IMR-90 (cell line): Measurements from ENCODE around the gene UBE2S. TPM values are rescaled to one million over a fixed set of nuclear protein-coding genes. Genes with fewer than 3 reads are reported as not detected.

ENCODE experiments used
- ATAC-seq: fragments of 200-7000 bp; cut with Tn5 transposase; 2 replicates; pipeline ENCODE4 v1.9.1; 2020; ENCODE audit warnings: low read depth, mild to moderate bottlenecking, moderate library complexity
- BruUV-seq: library from RNA; stranded (reverse); fragments of 400-500 nt; replicated peaks from 2 replicates; lab custom pipeline; 2021; lab: Mats Ljungman, UMichigan
- CTCF ChIA-PET: fragments of 300-600 bp; formaldehyde crosslinking; extraction: SDS; loops from one replicate; lab custom pipeline; 2021; ENCODE audit warnings: antibody characterized with exemption; lab: Yijun Ruan, JAX
- POLR2A ChIA-PET: fragments of 300-600 bp; sonication (Branson Sonifier 250); formaldehyde crosslinking; loops from one replicate; lab custom pipeline; 2022; ENCODE audit warnings: antibody characterized with exemption; ENCODE audit not compliant: unreplicated experiment; lab: Charles Lee
- DNase-seq: peaks from one replicate; pipeline ENCODE4 v3.0.0; 2013
- H2AFZ ChIP-seq: replicated peaks from 2 replicates; pipeline ENCODE3; 2013; ENCODE audit warnings: low read length, mild to moderate bottlenecking; ENCODE audit not compliant: poor library complexity
- H2AK5ac ChIP-seq: 2 replicates; pipeline ENCODE4 v1.6.1; 2013; ENCODE audit warnings: low read depth, low read length, inconsistent platforms
- H2AK9ac ChIP-seq: replicated peaks from 2 replicates; pipeline ENCODE3; 2013; ENCODE audit warnings: mild to moderate bottlenecking, low read depth, low read length, moderate library complexity; ENCODE audit not compliant: poor library complexity
- H2BK120ac ChIP-seq: 2 replicates; pipeline ENCODE4 v1.6.1; 2013; ENCODE audit warnings: low read depth, low read length, inconsistent platforms
- H2BK15ac ChIP-seq: 3 replicates; pipeline ENCODE4 v1.6.1; 2013; ENCODE audit warnings: low read depth, low read length, inconsistent platforms
- H2BK20ac ChIP-seq: 2 replicates; pipeline ENCODE4 v1.6.1; 2013; ENCODE audit warnings: low read depth, mild to moderate bottlenecking, inconsistent platforms, low read length, moderate library complexity
- H2BK5ac ChIP-seq: 2 replicates; pipeline ENCODE4 v1.6.1; 2013; ENCODE audit warnings: mild to moderate bottlenecking, low read depth, low read length, inconsistent platforms; ENCODE audit not compliant: poor library complexity, severe bottlenecking
- H3K14ac ChIP-seq: replicated peaks from 2 replicates; pipeline ENCODE4 v1.6.1; 2013; ENCODE audit warnings: low read depth, low read length, inconsistent platforms
- H3K18ac ChIP-seq: 2 replicates; pipeline ENCODE4 v1.6.1; 2013; ENCODE audit warnings: low read depth, low read length, control low read depth
- H3K23ac ChIP-seq: 2 replicates; pipeline ENCODE4 v1.6.1; 2013; ENCODE audit warnings: low read depth, low read length, inconsistent platforms
- H3K27ac ChIP-seq: 2 replicates; pipeline ENCODE4 v1.5.1; 2013; ENCODE audit warnings: mild to moderate bottlenecking, control low read depth, low read length; ENCODE audit not compliant: insufficient read depth
- H3K27me3 ChIP-seq: 2 replicates; pipeline ENCODE4 v1.6.1; 2013; ENCODE audit warnings: low read length; ENCODE audit not compliant: control insufficient read depth, insufficient read depth
- H3K36me3 ChIP-seq: 2 replicates; pipeline ENCODE4 v1.6.1; 2013; ENCODE audit warnings: low read length, mixed read lengths; ENCODE audit not compliant: control insufficient read depth, insufficient read depth
- H3K4ac ChIP-seq: 2 replicates; pipeline ENCODE4 v1.6.1; 2013; ENCODE audit warnings: low read depth, low read length, inconsistent platforms
- H3K4me1 ChIP-seq: 2 replicates; pipeline ENCODE4 v1.6.1; 2013; ENCODE audit warnings: low read length, mixed read lengths; ENCODE audit not compliant: control insufficient read depth, insufficient read depth
- H3K4me2 ChIP-seq: 2 replicates; pipeline ENCODE4 v1.6.1; 2013; ENCODE audit warnings: low read depth, mild to moderate bottlenecking, control low read depth, low read length, moderate library complexity
- H3K4me3 ChIP-seq: 2 replicates; pipeline ENCODE4 v1.5.1; 2013; ENCODE audit warnings: low read depth, mild to moderate bottlenecking, control low read depth, low read length, moderate library complexity; ENCODE audit not compliant: insufficient read depth
- H3K56ac ChIP-seq: 2 replicates; pipeline ENCODE4 v1.6.1; 2013; ENCODE audit warnings: low read length, inconsistent platforms; ENCODE audit not compliant: insufficient read depth; ENCODE audit errors: extremely low read depth
- H3K79me1 ChIP-seq, 2 experiments: 2 replicates each; pipeline ENCODE4 v1.6.1; 2013; ENCODE audit warnings: low read length in 2 of 2, inconsistent platforms in 1 of 2, low read depth in 1 of 2
- H3K9ac ChIP-seq: 2 replicates; pipeline ENCODE4 v1.6.1; 2013; ENCODE audit warnings: low read depth, low read length, control low read depth
- H3K9me1 ChIP-seq: 2 replicates; pipeline ENCODE4 v1.6.1; 2013; ENCODE audit warnings: low read length, inconsistent platforms; ENCODE audit not compliant: insufficient read depth
- H3K9me3 ChIP-seq: 2 replicates; pipeline ENCODE4 v1.6.1; 2013; ENCODE audit warnings: low read length; ENCODE audit not compliant: control insufficient read depth, insufficient read depth
- H4K20me1 ChIP-seq: 2 replicates; pipeline ENCODE4 v1.6.1; 2013; ENCODE audit warnings: low read length, inconsistent platforms; ENCODE audit not compliant: insufficient read depth
- H4K5ac ChIP-seq: 2 replicates; pipeline ENCODE4 v1.6.1; 2013; ENCODE audit warnings: mild to moderate bottlenecking, low read depth, low read length, control low read depth
- H4K8ac ChIP-seq, 2 experiments: 2 replicates each; pipeline ENCODE4 v1.6.1; 2013; ENCODE audit warnings: low read depth in 2 of 2, low read length in 2 of 2, control low read depth in 1 of 2, inconsistent platforms in 1 of 2
- H4K91ac ChIP-seq: 2 replicates; pipeline ENCODE4 v1.6.1; 2013; ENCODE audit warnings: low read depth, low read length, inconsistent platforms; ENCODE audit not compliant: insufficient read depth
- BHLHE40 ChIP-seq: fragments of 150-350 bp; IDR thresholded peaks from 2 replicates; pipeline ENCODE4 v1.6.1; 2016; ENCODE audit warnings: mild to moderate bottlenecking, low read depth, low read length
- CHD1 ChIP-seq: IDR thresholded peaks from 2 replicates; pipeline ENCODE4 v1.6.1; 2012; ENCODE audit warnings: low read depth, low read length, improper control_type of control experiment
- FOS ChIP-seq: fragments of 150-350 bp; IDR thresholded peaks from 2 replicates; pipeline ENCODE4 v1.6.1; 2016; ENCODE audit warnings: low read depth, low read length
- MAFK ChIP-seq: IDR thresholded peaks from 2 replicates; pipeline ENCODE4 v1.6.1; 2012; ENCODE audit warnings: low read depth, low read length, improper control_type of control experiment
- MAZ ChIP-seq: IDR thresholded peaks from 2 replicates; pipeline ENCODE4 v1.6.1; 2012; ENCODE audit warnings: low read depth, mild to moderate bottlenecking, low read length, improper control_type of control experiment, moderate library complexity, borderline replicate concordance
- MXI1 ChIP-seq: IDR thresholded peaks from 2 replicates; pipeline ENCODE4 v1.6.1; 2012; ENCODE audit warnings: low read depth, mild to moderate bottlenecking, low read length, moderate library complexity, borderline replicate concordance
- NFE2L2 ChIP-seq: fragments of 150-350 bp; IDR thresholded peaks from 2 replicates; pipeline ENCODE4 v1.6.1; 2016; ENCODE audit warnings: low read depth, mild to moderate bottlenecking, low read length
- POLR2A ChIP-seq: IDR thresholded peaks from 2 replicates; pipeline ENCODE4 v1.6.1; 2012; ENCODE audit warnings: mild to moderate bottlenecking, low read depth, low read length
- RAD21 ChIP-seq: IDR thresholded peaks from 2 replicates; pipeline ENCODE4 v1.6.1; 2012; ENCODE audit warnings: low read length, improper control_type of control experiment
- RCOR1 ChIP-seq: IDR thresholded peaks from 2 replicates; pipeline ENCODE4 v1.6.1; 2012; ENCODE audit warnings: mild to moderate bottlenecking, low read length, improper control_type of control experiment; ENCODE audit not compliant: insufficient replicate concordance
- RFX5 ChIP-seq: IDR thresholded peaks from 2 replicates; pipeline ENCODE4 v1.8.0; 2012; ENCODE audit warnings: low read depth, mild to moderate bottlenecking, low read length, moderate library complexity
- SMC3 ChIP-seq: fragments of 150-350 bp; IDR thresholded peaks from 2 replicates; pipeline ENCODE4 v1.6.1; 2016; ENCODE audit warnings: low read depth, mild to moderate bottlenecking, antibody characterized with exemption, low read length, moderate library complexity
- WGBS, 2 experiments: methylation state at CpG; one replicate each; pipeline versions ENCODE4 v1.1.5 to v1.1.7; 2013; ENCODE audit warnings: missing lambda C conversion rate in 2 of 2; ENCODE audit not compliant: insufficient read length in 1 of 2; ENCODE audit errors: extremely low coverage in 2 of 2; 5-methylcytosine and 5-hydroxymethylcytosine counted together
- dilution Hi-C: fragments of 300-500 bp; cut with HindIII; formaldehyde crosslinking; loops from one replicate; pipeline ENCODE4 v1.14.3; 2018; ENCODE audit warnings: low sequenced_read_pairs; ENCODE audit not compliant: unreplicated experiment
- in situ Hi-C: fragments of 300-500 bp; cut with MboI; formaldehyde crosslinking; loops from 3 replicates; pipeline ENCODE4 v1.14.3; 2019; ENCODE audit warnings: low sequenced_read_pairs, inconsistent platforms, mixed read lengths
- intact Hi-C: fragments of 100-400 bp; cut with micrococcal nuclease; formaldehyde crosslinking; loops from 2 replicates; pipeline ENCODE4 v1.10.0; 2022
- polyA plus RNA-seq, 3 experiments: library from polyadenylated mRNA; depleted of rRNA; stranded (reverse); fragments of >200 nt; gene quantifications; 2 replicates each; pipeline ENCODE4 v1.2.3, GENCODE V29; 2012; ENCODE audit warnings: low replicate concordance in 1 of 3
- total RNA-seq: library from RNA; depleted of rRNA; stranded (reverse); fragments of >200 nt; gene quantifications from 2 replicates; pipeline ENCODE4 v1.2.3, GENCODE V29; 2012
- TF ChIP-seq, protein P1 (sequence below): conservative IDR thresholded peaks from 2 replicates; pipeline ENCODE4 v1.5.1; 2012; ENCODE audit warnings: mild to moderate bottlenecking, low read depth, low read length, improper control_type of control experiment
- TF ChIP-seq, protein P2 (sequence below): fragments of 150-350 bp; IDR thresholded peaks from 2 replicates; pipeline ENCODE4 v1.6.1; 2017; ENCODE audit warnings: mild to moderate bottlenecking, antibody characterized with exemption, low read length, low read depth

The UBE2S gene
- total and polyA plus RNA-seq, 2 of the 4 experiments (the other 2 are of a cell fraction): 69.5 to 104 TPM

DNA sequence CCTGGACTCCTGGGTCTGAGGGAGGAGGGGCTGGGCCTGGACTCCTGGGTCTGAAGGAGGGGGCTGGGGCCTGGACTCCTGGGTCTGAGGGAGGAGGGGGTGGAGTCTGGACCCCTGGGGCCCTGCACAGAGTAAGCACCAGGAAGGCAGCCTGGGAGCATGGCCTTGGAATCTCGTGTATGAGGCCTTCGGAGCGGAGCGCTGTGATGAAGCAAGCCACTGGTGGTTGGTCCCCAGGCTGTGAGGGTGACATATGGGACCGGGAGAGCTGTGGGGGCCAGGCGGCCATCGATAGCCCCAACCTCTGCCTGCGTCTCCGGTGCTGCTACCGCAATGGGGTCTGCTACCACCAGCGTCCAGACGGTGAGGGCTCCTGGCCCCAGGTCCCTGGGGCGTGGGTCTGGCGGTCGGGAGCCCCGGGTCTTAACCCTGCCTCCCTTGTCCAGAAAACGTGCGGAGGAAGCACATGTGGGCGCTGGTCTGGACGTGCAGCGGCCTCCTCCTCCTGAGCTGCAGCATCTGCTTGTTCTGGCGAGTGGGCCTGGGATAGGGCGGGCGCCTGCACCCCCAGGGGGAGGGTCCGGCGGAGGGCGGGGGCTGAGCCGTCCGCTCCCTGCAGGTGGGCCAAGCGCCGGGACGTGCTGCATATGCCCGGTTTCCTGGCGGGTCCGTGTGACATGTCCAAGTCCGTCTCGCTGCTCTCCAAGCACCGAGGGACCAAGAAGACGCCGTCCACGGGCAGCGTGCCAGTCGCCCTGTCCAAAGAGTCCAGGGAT is 30.0 kb downstream of the UBE2S start:
- no TSS peak for BruUV-seq
- Histone ChIP-seq H4K20me1 (no peaks in the 10 kb centered on the region), H4K91ac (no peak overlapping the region; the same call in 1 of the 2 replicates), H3K27me3 (no peaks in the 10 kb centered on the region), H2AFZ (peak overlapping the region; percentile 58), H3K4me1 (peaks cover 22% of the 10 kb centered on the region), H3K36me3 (no peaks in the 10 kb centered on the region), H3K79me1 (peaks cover 1 to 10% of the 10 kb centered on the region in 2 experiments; a peak in 3 of 4 replicates), H3K9ac (no peak overlapping the region), H2BK15ac (no peak overlapping the region), H2BK5ac (no peak overlapping the region), H3K23ac (no peak overlapping the region), H3K14ac (no peak overlapping the region), H3K27ac (no peak overlapping the region; the same call in 1 of the 2 replicates), H3K56ac (no peak overlapping the region), H2BK120ac (no peak overlapping the region), H3K4me2 (no peak overlapping the region), H3K9me1 (peaks cover 5% of the 10 kb centered on the region; the same call in 1 of the 2 replicates), H4K8ac (no peak overlapping the region), H4K5ac (no peak overlapping the region), H3K18ac (no peak overlapping the region), H3K4me3 (no peak overlapping the region), H3K9me3 (no peaks in the 10 kb centered on the region), H2AK9ac (no peak overlapping the region), H3K4ac (no peak overlapping the region), H2BK20ac (no peak overlapping the region), H2AK5ac (peak overlapping the region; percentile 79; the same call in 1 of the 2 replicates)
- dilution Hi-C loops (no loop called here), in situ Hi-C loops (no loop called here), intact Hi-C loops (no loop called here)
- WGBS, 2 experiments: 47% methylated on average over 27 of the region's 43 CpGs; no CpG with 5 or more reads in 1 of the 2 experiments
- ATAC-seq: no peak
- ChIA-PET POLR2A (no interaction called here), CTCF (interaction anchor here (1.3 kb wide), 1 partner anchor 76 kb away, joined by 3 read pairs; no protein-coding TSS in a partner anchor)
- no peak for DNase-seq
- TF ChIP-seq MAZ (no peak), RAD21 (no peak), MXI1 (no peak), SMC3 (no peak), BHLHE40 (no peak), FOS (no peak), NFE2L2 (no peak), CHD1 (no peak), POLR2A (no peak), MAFK (no peak), RFX5 (no peak), RCOR1 (no peak)
- TF ChIP-seq, protein P1, sequence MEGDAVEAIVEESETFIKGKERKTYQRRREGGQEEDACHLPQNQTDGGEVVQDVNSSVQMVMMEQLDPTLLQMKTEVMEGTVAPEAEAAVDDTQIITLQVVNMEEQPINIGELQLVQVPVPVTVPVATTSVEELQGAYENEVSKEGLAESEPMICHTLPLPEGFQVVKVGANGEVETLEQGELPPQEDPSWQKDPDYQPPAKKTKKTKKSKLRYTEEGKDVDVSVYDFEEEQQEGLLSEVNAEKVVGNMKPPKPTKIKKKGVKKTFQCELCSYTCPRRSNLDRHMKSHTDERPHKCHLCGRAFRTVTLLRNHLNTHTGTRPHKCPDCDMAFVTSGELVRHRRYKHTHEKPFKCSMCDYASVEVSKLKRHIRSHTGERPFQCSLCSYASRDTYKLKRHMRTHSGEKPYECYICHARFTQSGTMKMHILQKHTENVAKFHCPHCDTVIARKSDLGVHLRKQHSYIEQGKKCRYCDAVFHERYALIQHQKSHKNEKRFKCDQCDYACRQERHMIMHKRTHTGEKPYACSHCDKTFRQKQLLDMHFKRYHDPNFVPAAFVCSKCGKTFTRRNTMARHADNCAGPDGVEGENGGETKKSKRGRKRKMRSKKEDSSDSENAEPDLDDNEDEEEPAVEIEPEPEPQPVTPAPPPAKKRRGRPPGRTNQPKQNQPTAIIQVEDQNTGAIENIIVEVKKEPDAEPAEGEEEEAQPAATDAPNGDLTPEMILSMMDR: no peak
- TF ChIP-seq, protein P2, sequence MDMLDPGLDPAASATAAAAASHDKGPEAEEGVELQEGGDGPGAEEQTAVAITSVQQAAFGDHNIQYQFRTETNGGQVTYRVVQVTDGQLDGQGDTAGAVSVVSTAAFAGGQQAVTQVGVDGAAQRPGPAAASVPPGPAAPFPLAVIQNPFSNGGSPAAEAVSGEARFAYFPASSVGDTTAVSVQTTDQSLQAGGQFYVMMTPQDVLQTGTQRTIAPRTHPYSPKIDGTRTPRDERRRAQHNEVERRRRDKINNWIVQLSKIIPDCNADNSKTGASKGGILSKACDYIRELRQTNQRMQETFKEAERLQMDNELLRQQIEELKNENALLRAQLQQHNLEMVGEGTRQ: no peak
